Activated T-helper 2 cell treated with anti-CD3 and anti-CD28 coated beads, Interferon-gamma antibody, Interleukin-2, Interleukin-4, amounts not matched to agents 10 μg/mL and 5 μg/mL and 100 μg/mL, durations not matched to agents 14 hours and 24 hours and 36 hours (primary cell): ENCODE measurements around the gene NCOA3. TPM values are rescaled to one million over a fixed set of nuclear protein-coding genes. Genes with fewer than 3 reads are reported as not detected.

Experiments used
- DNase-seq: peaks from one replicate; pipeline ENCODE4 v3.0.0; 2021; ENCODE audit warnings: low spot score
- H3K27ac Mint-ChIP-seq: one replicate; pipeline ENCODE4 v1.8.0; 2021; ENCODE audit warnings: mixed read lengths
- H3K27me3 Mint-ChIP-seq: one replicate; pipeline ENCODE4 v1.8.0; 2021; ENCODE audit warnings: low read depth, mixed read lengths
- H3K36me3 Mint-ChIP-seq: one replicate; pipeline ENCODE4 v1.8.0; 2021; ENCODE audit warnings: low read depth, mixed read lengths
- H3K4me1 Mint-ChIP-seq: one replicate; pipeline ENCODE4 v1.8.0; 2021; ENCODE audit warnings: low read depth, mixed read lengths
- H3K4me3 Mint-ChIP-seq: one replicate; pipeline ENCODE4 v1.8.0; 2021; ENCODE audit warnings: low read depth, mild to moderate bottlenecking, moderate library complexity, mixed read lengths
- H3K9me3 Mint-ChIP-seq: one replicate; pipeline ENCODE4 v1.8.0; 2021; ENCODE audit warnings: mixed read lengths
- intact Hi-C: fragments of 100-400 bp; cut with micrococcal nuclease; formaldehyde crosslinking; loops from one replicate; pipeline ENCODE4 v1.15.1; 2023
- total RNA-seq: library from RNA; stranded (reverse); gene quantifications from 2 replicates; pipeline ENCODE4 v1.2.3, GENCODE V29; 2022

The NCOA3 gene
- total RNA-seq, 1 donor from 2014 or later: 119 TPM

DNA sequence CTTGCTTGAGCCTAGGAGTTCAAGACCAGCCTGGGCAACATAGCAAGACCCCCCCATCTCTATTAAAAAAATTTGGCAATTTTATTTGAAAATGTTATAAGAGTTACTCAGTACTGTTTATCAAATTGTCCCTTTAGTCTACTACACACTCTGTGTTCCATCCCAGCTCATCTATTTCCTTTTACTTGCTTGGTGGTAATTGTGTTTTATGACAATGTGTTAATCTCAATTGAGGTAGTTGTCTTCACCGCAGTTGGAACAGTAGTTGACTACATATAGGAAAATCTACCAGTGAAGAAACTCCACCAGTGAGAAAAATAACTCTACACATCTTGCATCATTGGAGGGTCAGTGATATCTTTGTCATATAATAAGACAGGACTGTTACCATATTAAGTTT, 8.0 kb downstream of the NCOA3 start:
- Mint-ChIP-seq H3K4me1 (peaks cover 60% of the 10 kb centered on the region), H3K9me3 (no peaks in the 10 kb centered on the region), H3K27ac (peak overlapping the region; percentile 71), H3K36me3 (peaks cover 60% of the 10 kb centered on the region), H3K27me3 (no peaks in the 10 kb centered on the region), H3K4me3 (no peak overlapping the region)
- intact Hi-C loops: loop anchor here (5.0 to 10.0 kb wide), 2 partner anchors 33 to 315 kb away; no protein-coding TSS in a partner anchor
- no peak for DNase-seq

- Mint-ChIP-seq H3K27me3 (no peaks in the 10 kb centered on the region), H3K4me1 (peaks cover 27% of the 10 kb centered on the region), H3K36me3 (peaks cover 69% of the 10 kb centered on the region), H3K9me3 (peaks cover 12% of the 10 kb centered on the region), H3K27ac (peak overlapping the region; percentile 91), H3K4me3 (no peak overlapping the region)
- intact Hi-C loops: loop anchor here (2.0 to 5.0 kb wide), 2 partner anchors 13 to 36 kb away; no protein-coding TSS in a partner anchor
- no peak for DNase-seq
Measured at GRCh38 chr20:47515843-47516242, 14.2 kb downstream of the NCOA3 start.

DNA sequence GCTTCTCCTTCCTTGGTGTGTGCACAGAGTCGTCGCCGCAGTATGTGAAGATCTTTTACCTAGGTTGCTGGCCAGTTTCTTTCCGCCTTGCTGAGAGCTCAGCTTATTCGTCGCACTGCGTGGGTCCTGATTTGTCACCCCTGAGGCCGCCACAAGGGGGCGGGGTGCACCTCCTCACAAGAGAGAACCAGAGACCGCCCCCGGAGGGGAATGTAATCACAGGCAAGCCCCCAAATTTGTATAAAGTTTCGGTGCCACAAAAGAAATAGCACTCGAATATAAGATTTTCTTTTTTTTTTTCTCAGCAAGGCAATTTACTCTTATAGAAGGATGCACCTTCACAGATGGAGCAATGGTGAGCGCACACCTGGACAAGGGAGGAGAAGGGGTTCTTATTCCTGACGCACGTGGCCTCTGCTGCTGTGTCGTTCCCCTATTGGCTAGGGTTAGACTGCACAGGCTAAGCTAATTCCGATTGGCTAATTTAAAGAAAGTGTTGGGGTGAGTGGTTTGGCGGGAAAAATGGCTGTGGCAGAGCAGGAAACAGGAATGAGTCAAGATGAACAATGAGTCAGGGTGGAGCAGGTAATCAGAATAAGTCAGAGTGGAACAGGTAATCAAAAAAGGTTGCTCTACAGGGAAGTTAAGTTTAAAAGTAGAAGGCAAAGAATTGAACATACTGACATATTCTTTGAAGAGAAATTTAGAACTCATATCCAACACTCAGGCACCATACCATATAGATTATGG, 19.5 kb downstream of the NCOA3 start:
- no peak overlapping the region for H3K4me3 Mint-ChIP-seq
- peaks cover 20% of the 10 kb centered on the region for H3K4me1 Mint-ChIP-seq
- DNase-seq: no peak
- intact Hi-C loops: no loop called here
- peak overlapping the region; percentile 62 for H3K27ac Mint-ChIP-seq
- no peaks in the 10 kb centered on the region for H3K27me3 Mint-ChIP-seq
- H3K36me3 Mint-ChIP-seq: peaks cover 73% of the 10 kb centered on the region
- peaks cover 34% of the 10 kb centered on the region for H3K9me3 Mint-ChIP-seq

- no peak for DNase-seq
- Mint-ChIP-seq H3K4me3 (peak overlapping the region; percentile 31), H3K36me3 (peaks cover 69% of the 10 kb centered on the region), H3K27ac (peak overlapping the region; percentile 76), H3K4me1 (peaks cover 26% of the 10 kb centered on the region), H3K27me3 (no peaks in the 10 kb centered on the region), H3K9me3 (peaks cover 43% of the 10 kb centered on the region)
- intact Hi-C loops: no loop called here
Measured at GRCh38 chr20:47524015-47524784, 22.5 kb downstream of the NCOA3 start.

DNA sequence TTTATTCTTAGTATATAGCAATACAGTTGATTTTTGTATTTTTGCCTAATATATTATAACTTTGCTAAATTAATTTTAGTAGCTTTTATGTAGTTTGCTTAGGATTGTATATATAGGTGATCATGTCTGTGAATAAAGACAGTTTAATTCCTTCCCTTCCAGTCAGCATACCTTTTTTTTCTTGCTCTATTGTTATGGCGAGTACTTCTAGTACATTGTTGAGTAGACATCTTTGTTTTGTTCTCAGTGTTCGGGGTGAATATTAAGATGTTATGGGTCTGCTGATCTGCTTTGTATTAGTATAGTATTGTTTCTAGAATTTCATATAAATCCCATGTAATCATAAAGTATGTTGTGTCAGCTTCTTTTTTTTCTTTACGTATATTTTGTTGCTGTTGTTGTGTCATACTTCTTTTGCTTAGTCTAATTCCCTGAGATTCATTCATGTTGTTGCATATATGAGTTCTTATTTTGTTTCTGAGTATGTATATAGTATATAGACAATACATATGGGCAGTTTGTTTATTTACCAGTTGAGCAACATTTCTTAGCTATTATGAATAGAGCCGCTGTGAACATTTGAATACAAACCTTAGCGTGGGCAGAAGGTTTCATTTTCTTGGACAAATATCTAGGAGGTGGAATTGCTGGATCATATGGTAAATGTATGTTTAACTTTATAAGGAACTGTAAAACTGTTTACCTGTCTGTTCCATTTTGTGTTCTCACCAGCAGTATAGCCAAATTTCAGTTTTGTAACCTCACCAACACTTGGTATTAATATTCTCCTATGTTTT, 25.5 kb downstream of the NCOA3 start:
- Mint-ChIP-seq H3K4me3 (no peak overlapping the region), H3K27me3 (no peaks in the 10 kb centered on the region), H3K4me1 (peaks cover 36% of the 10 kb centered on the region), H3K9me3 (peaks cover 21% of the 10 kb centered on the region), H3K36me3 (peaks cover 61% of the 10 kb centered on the region), H3K27ac (peak overlapping the region; percentile 6)
- intact Hi-C loops: no loop called here
- no peak for DNase-seq

DNA sequence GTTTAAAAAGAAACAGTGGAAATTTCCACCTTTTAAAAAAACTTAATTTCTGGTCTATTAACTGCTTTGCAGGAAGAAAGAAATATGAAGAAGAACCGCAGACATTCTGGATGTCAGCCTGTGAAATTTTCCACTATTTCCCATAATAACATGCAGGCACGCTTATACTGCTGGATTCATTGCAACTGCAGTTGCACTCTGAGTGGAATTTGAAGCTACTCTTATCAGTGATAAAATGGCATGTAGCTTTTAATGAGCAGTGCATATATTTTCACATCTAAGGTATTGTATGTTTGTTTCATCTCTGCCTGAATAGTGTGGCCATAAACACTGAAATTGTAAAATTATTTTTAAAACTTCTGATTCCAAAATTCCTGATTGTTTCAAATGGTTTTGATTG, 28.2 kb downstream of the NCOA3 start:
- Mint-ChIP-seq H3K4me1 (peaks cover 35% of the 10 kb centered on the region), H3K27me3 (no peaks in the 10 kb centered on the region), H3K4me3 (no peak overlapping the region), H3K27ac (peak overlapping the region; percentile 22), H3K36me3 (peaks cover 51% of the 10 kb centered on the region), H3K9me3 (peaks cover 10% of the 10 kb centered on the region)
- no peak for DNase-seq
- intact Hi-C loops: no loop called here

DNA sequence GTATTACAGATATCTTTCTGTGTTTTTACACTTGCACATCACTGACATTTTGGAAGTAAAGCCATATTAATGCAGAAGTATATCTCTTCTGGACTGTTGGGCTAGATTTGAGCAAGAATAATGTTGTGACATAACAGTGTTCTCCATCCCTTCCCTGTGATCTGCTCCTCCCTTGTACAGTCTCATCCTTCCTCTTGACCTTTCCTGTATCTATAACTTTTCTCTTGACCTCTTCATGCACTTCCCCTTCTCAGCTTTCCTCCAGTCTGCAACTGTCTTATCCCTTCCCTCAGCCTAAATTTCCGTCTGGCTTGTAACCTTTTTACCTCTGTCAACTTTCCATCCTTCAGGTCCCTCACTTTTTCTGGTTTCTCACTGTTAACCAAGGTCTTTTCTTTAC, 29.8 kb downstream of the NCOA3 start:
- H3K27me3 Mint-ChIP-seq: no peaks in the 10 kb centered on the region
- peak overlapping the region; percentile 54 for H3K27ac Mint-ChIP-seq
- H3K36me3 Mint-ChIP-seq: peaks cover 56% of the 10 kb centered on the region
- H3K4me1 Mint-ChIP-seq: peaks cover 40% of the 10 kb centered on the region
- H3K4me3 Mint-ChIP-seq: no peak overlapping the region
- no peak for DNase-seq
- intact Hi-C loops: no loop called here
- H3K9me3 Mint-ChIP-seq: peaks cover 10% of the 10 kb centered on the region

DNA sequence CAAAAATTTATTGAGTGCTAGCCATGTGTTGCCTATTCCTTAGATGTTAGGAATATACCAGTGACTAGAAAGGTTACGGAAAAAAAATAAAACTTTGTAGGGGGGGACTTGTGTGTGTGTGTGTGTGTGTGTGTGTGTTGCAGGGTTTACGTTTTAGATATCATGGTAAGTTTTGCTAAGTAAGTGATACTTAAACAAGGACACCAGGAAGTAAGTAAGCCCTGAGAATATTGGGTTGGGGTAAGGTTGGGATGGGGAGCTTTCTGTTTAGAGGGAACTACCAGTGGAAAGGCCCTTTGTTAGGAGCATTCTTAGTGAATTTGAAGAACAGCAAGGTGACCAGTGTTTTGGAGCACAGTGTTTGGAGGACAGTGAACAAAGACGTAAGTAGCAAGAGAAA, 30.3 kb downstream of the NCOA3 start:
- DNase-seq: no peak
- H3K27me3 Mint-ChIP-seq: no peaks in the 10 kb centered on the region
- H3K4me1 Mint-ChIP-seq: peaks cover 39% of the 10 kb centered on the region
- peak overlapping the region; percentile 54 for H3K27ac Mint-ChIP-seq
- peaks cover 8% of the 10 kb centered on the region for H3K9me3 Mint-ChIP-seq
- intact Hi-C loops: no loop called here
- no peak overlapping the region for H3K4me3 Mint-ChIP-seq
- H3K36me3 Mint-ChIP-seq: peaks cover 52% of the 10 kb centered on the region

DNA sequence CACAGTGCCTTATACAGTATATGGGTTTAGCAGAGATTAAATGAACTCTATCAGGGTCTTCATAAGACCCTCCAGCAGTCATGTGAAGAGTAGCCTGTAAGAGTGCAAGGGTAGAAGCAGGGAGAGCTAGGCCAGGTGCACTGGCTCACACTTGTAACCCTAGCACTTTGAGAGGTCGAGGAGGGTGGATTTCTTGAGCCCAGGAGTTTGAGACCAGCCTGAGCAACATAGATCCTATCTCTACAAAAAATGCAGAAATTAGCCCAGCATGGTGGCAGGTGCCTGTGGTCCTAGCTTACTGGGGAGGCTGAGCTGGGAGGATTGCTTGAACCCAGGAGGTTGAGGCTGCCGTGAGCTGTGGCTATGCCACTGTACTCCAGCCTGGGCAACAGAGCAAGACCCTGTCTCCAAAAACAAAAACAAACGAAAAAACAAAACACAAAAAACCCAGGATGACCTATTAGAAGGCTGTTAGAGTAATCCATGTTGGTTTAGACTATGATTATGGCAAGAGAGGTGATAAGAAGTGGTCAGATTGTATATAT, 31.9 kb downstream of the NCOA3 start:
- Mint-ChIP-seq H3K27me3 (no peaks in the 10 kb centered on the region), H3K9me3 (no peaks in the 10 kb centered on the region), H3K36me3 (peaks cover 42% of the 10 kb centered on the region), H3K4me1 (peaks cover 30% of the 10 kb centered on the region), H3K4me3 (no peak overlapping the region), H3K27ac (peak overlapping the region; percentile 43)
- DNase-seq: no peak
- intact Hi-C loops: no loop called here

DNA sequence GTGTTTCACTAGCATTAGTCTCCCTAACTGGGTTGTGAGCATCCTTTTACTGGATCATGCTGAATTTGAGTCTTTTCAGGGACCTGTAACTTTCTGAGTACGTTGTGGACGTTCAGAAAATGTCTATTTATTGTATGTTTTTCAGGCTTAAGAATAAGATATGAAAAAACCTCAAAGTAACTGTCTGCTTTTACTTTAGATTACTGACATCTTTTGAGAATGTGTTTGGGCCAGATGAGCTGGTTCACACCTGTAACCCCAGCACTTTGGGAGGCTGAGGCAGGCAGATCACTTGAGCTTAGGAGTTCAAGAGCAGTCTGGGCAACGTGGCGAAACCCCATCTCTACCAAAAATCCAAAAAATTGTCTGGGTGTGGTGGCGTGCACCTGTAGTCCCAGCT, 32.7 kb downstream of the NCOA3 start:
- peaks cover 44% of the 10 kb centered on the region for H3K36me3 Mint-ChIP-seq

DNA sequence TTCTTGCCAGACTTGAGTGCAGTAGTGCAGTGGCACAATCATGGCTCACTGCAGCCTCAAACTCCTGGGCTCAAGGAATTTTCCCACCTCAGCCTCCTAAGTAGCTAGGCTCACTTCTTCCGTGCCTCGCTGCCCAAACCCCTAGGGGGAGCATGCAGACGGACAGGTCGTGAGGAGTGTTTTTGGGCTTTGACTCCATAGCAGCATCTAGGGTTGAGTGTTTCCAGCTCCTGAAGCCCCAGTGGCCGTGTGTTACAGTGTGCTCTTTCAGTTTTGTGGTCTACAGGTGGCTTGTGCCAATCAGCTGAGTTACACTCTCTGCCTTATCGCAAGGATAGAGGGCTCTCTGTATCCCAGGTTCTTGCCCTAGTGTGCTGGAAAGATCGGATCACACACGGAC, 33.4 kb downstream of the NCOA3 start:
- Mint-ChIP-seq H3K36me3 (peaks cover 45% of the 10 kb centered on the region), H3K4me3 (no peak overlapping the region), H3K27me3 (no peaks in the 10 kb centered on the region), H3K27ac (no peak overlapping the region), H3K9me3 (no peaks in the 10 kb centered on the region), H3K4me1 (peaks cover 43% of the 10 kb centered on the region)
- no peak for DNase-seq
- intact Hi-C loops: no loop called here

More for the DNA sequence above, 32.7 kb downstream of the NCOA3 start:
- no peaks in the 10 kb centered on the region for H3K9me3 Mint-ChIP-seq
- intact Hi-C loops: no loop called here
- DNase-seq: no peak
- no peaks in the 10 kb centered on the region for H3K27me3 Mint-ChIP-seq
- peak overlapping the region; percentile 55 for H3K27ac Mint-ChIP-seq
- no peak overlapping the region for H3K4me3 Mint-ChIP-seq
- H3K4me1 Mint-ChIP-seq: peaks cover 37% of the 10 kb centered on the region

DNA sequence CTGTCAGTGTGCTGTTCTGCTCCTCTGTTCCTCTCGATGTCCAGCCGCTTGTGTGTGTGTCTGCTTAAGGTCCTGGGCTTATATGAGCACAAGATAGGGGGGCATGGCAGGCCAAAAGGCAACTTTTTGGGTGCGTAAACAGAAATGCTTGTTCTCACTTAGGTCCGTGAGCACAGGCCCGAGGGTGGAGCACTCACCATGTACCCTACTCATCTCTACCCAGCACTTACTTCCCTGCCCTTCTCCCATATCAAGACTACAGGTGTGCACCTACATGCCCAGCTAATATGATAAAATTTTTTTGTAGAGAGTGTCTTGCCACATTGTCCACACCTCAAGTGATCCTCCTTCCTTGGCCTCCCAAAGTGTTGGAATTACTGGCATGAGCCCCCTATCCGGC, 34.3 kb downstream of the NCOA3 start:
- H3K27me3 Mint-ChIP-seq: no peaks in the 10 kb centered on the region
- H3K9me3 Mint-ChIP-seq: no peaks in the 10 kb centered on the region
- peaks cover 40% of the 10 kb centered on the region for H3K36me3 Mint-ChIP-seq
- H3K4me1 Mint-ChIP-seq: peaks cover 50% of the 10 kb centered on the region
- no peak overlapping the region for H3K4me3 Mint-ChIP-seq
- H3K27ac Mint-ChIP-seq: no peak overlapping the region
- intact Hi-C loops: no loop called here
- no peak for DNase-seq
